ENCODE data around the gene TKTL1. TPM values are rescaled to one million over a fixed set of nuclear protein-coding genes. Genes with fewer than 3 reads are reported as not detected.

TKTL1 gene
- total RNA-seq, 1 experiment from 2014 or later: not detected

- peak in 1 of 2 experiments; percentile 43 for DNase-seq (ENCODE audit: low read depth in 1 of 2, low spot score in 2 of 2)
- no peaks in the 10 kb centered on the region for H3K9me3 ChIP-seq (replicated peaks)
- peak within 1 kb of the TSS; percentile 50 for H3K4me3 ChIP-seq
- no peak within 1 kb of the TSS for H3K27ac ChIP-seq
- peaks cover 18% of the 10 kb centered on the region for H3K36me3 ChIP-seq
- no peaks in the 10 kb centered on the region for H3K27me3 ChIP-seq (replicated peaks)
- H3K4me1 ChIP-seq (replicated peaks): peaks cover 43% of the 10 kb centered on the region
Measured at GRCh38 chrX:154374313-154375155, 78.9 kb downstream of the TKTL1 start, which contains the start of gene FLNA. Gene FLNA, minus strand, starts transcription at chrX:154374634. Its CDS starts 3,389 bp downstream, at chrX:154371245.

- Histone ChIP-seq H3K27ac (no peak overlapping the region), H3K27me3 (replicated peaks) (no peaks in the 10 kb centered on the region), H3K4me3 (peak overlapping the region; percentile 50; the same call in 1 of the 2 replicates), H3K36me3 (peaks cover 18% of the 10 kb centered on the region), H3K4me1 (replicated peaks) (peaks cover 46% of the 10 kb centered on the region), H3K9me3 (replicated peaks) (no peaks in the 10 kb centered on the region)
- DNase-seq (ENCODE audit: low read depth in 1 of 2, low spot score in 2 of 2): no peak
Measured at GRCh38 chrX:154375156-154375504, 79.5 kb downstream of the TKTL1 start.

GRCh38 chrX:154376774-154377173 lies 81.2 kb downstream of the TKTL1 start:
- Histone ChIP-seq H3K9me3 (replicated peaks) (no peaks in the 10 kb centered on the region), H3K27ac (no peak overlapping the region)
- no peak for DNase-seq (ENCODE audit: low read depth in 1 of 2, low spot score in 2 of 2)

GRCh38 chrX:154378059-154378798 lies 82.6 kb downstream of the TKTL1 start:
- H3K9me3 ChIP-seq (replicated peaks): no peaks in the 10 kb centered on the region
- DNase-seq (ENCODE audit: low read depth in 1 of 2, low spot score in 2 of 2): peak in 1 of 2 experiments; percentile 97
- H3K27me3 ChIP-seq (replicated peaks): no peaks in the 10 kb centered on the region
- H3K4me1 ChIP-seq (replicated peaks): peaks cover 56% of the 10 kb centered on the region
- H3K36me3 ChIP-seq: peaks cover 24% of the 10 kb centered on the region
- peak overlapping the region; percentile 46 for H3K4me3 ChIP-seq
- H3K27ac ChIP-seq: peak overlapping the region; percentile 90

More at GRCh38 chrX:154376774-154377173, 81.2 kb downstream of the TKTL1 start:
- Histone ChIP-seq H3K4me1 (replicated peaks) (peaks cover 56% of the 10 kb centered on the region), H3K27me3 (replicated peaks) (no peaks in the 10 kb centered on the region), H3K36me3 (peaks cover 17% of the 10 kb centered on the region), H3K4me3 (no peak overlapping the region)

- peaks cover 56% of the 10 kb centered on the region for H3K4me1 ChIP-seq (replicated peaks)
- H3K9me3 ChIP-seq (replicated peaks): no peaks in the 10 kb centered on the region
- H3K36me3 ChIP-seq: peaks cover 25% of the 10 kb centered on the region
- H3K27me3 ChIP-seq (replicated peaks): no peaks in the 10 kb centered on the region
- peak within 1 kb of the TSS; percentile 77 for H3K4me3 ChIP-seq
- DNase-seq (ENCODE audit: low read depth in 1 of 2, low spot score in 2 of 2): peak; percentile 97 to 99
- H3K27ac ChIP-seq: peak within 1 kb of the TSS; percentile 91
Measured at GRCh38 chrX:154378799-154379568, 83.4 kb downstream of the TKTL1 start, which contains the start of gene EMD. Gene EMD, plus strand, starts transcription at chrX:154379295. Its CDS starts 190 bp downstream, at chrX:154379485.

- H3K9me3 ChIP-seq (replicated peaks): no peaks in the 10 kb centered on the region
- peaks cover 58% of the 10 kb centered on the region for H3K4me1 ChIP-seq (replicated peaks)
- no peak for DNase-seq (ENCODE audit: low read depth in 1 of 2, low spot score in 2 of 2)
- peak overlapping the region; percentile 91 for H3K27ac ChIP-seq
- H3K4me3 ChIP-seq: peak overlapping the region; percentile 77
- H3K27me3 ChIP-seq (replicated peaks): no peaks in the 10 kb centered on the region
- peaks cover 25% of the 10 kb centered on the region for H3K36me3 ChIP-seq
Measured at GRCh38 chrX:154379569-154379951, 84.0 kb downstream of the TKTL1 start.

Other genes with a start within 250 kb of the TKTL1 start
- 20.3 and 26.0 TPM in 2 replicates for gene MECP2, start 198.1 kb upstream of the TKTL1 start, total RNA-seq (2014; rRNA removed; shearing (Covaris generic))
- gene OPN1LW, start 151.6 kb upstream of the TKTL1 start, total RNA-seq (2014; rRNA removed; shearing (Covaris generic)): not detected in 2 replicates
- not detected in 2 replicates for gene OPN1MW, start 113.2 kb upstream of the TKTL1 start, total RNA-seq (2014; rRNA removed; shearing (Covaris generic))
- not detected in 2 replicates for gene OPN1MW2, start 76.0 kb upstream of the TKTL1 start, total RNA-seq (2014; rRNA removed; shearing (Covaris generic))
- gene OPN1MW3, start 38.2 kb upstream of the TKTL1 start, total RNA-seq (2014; rRNA removed; shearing (Covaris generic)): not detected in 2 replicates
- gene TEX28, start 671 bp upstream of the TKTL1 start, total RNA-seq (2014; rRNA removed; shearing (Covaris generic)): not detected in 2 replicates
- gene FLNA, start 78.8 kb downstream of the TKTL1 start, total RNA-seq (2014; rRNA removed; shearing (Covaris generic)): 918 and 1,686 TPM in 2 replicates
- 17.7 and 42.3 TPM in 2 replicates for gene EMD, start 83.5 kb downstream of the TKTL1 start, total RNA-seq (2014; rRNA removed; shearing (Covaris generic))
- 1,843 and 4,201 TPM in 2 replicates for gene RPL10, start 102.6 kb downstream of the TKTL1 start, total RNA-seq (2014; rRNA removed; shearing (Covaris generic))
- 30.9 and 41.8 TPM in 2 replicates for gene DNASE1L1, start 113.5 kb downstream of the TKTL1 start, total RNA-seq (2014; rRNA removed; shearing (Covaris generic))
- gene TAFAZZIN, start 115.7 kb downstream of the TKTL1 start, total RNA-seq (2014; rRNA removed; shearing (Covaris generic)): 11.3 and 17.7 TPM in 2 replicates
- 62.4 and 67.8 TPM in 2 replicates for gene ATP6AP1, start 132.9 kb downstream of the TKTL1 start, total RNA-seq (2014; rRNA removed; shearing (Covaris generic))
- 178 and 208 TPM in 2 replicates for gene GDI1, start 141.4 kb downstream of the TKTL1 start, total RNA-seq (2014; rRNA removed; shearing (Covaris generic))
- 54.3 and 70.5 TPM in 2 replicates for gene FAM50A, start 148.3 kb downstream of the TKTL1 start, total RNA-seq (2014; rRNA removed; shearing (Covaris generic))
- gene PLXNA3, start 162.5 kb downstream of the TKTL1 start, total RNA-seq (2014; rRNA removed; shearing (Covaris generic)): 0.32 and 0.47 TPM in 2 replicates
- gene LAGE3, start 183.5 kb downstream of the TKTL1 start, total RNA-seq (2014; rRNA removed; shearing (Covaris generic)): 42.5 and 47.7 TPM in 2 replicates
- 23.7 and 39.1 TPM in 2 replicates for gene UBL4A, start 190.8 kb downstream of the TKTL1 start, total RNA-seq (2014; rRNA removed; shearing (Covaris generic))
- 10.1 and 19.9 TPM in 2 replicates for gene SLC10A3, start 194.8 kb downstream of the TKTL1 start, total RNA-seq (2014; rRNA removed; shearing (Covaris generic))
- gene FAM3A, start 220.4 kb downstream of the TKTL1 start, total RNA-seq (2014; rRNA removed; shearing (Covaris generic)): 19.6 and 28.8 TPM in 2 replicates